ENCODE data around the gene SLC15A4.

The SLC15A4 gene

GRCh38 chr12:128745772-128746689 is 77.7 kb downstream of the SLC15A4 start:
- H3K4me2 ChIP-seq (ENCODE audit: low read depth, low read length, poor library complexity, severe bottlenecking) = peak overlapping the region; percentile 73
- H3F3A ChIP-seq (ENCODE audit: low read depth) = no peaks in the 10 kb centered on the region
- no peaks in the 10 kb centered on the region for H3K36me3 ChIP-seq (ENCODE audit: insufficient read depth, low read length)
- H3K4me1 ChIP-seq (ENCODE audit: insufficient read depth, low read length, poor library complexity, severe bottlenecking) = peaks cover 42% of the 10 kb centered on the region
- H3K27me3 ChIP-seq (ENCODE audit: insufficient read depth, low read length, poor library complexity, severe bottlenecking) = no peaks in the 10 kb centered on the region
- H3K4me3 ChIP-seq (ENCODE audit: low read length, poor library complexity, severe bottlenecking) = peak overlapping the region; percentile 44
- peak overlapping the region; percentile 20 for H3K9ac ChIP-seq (ENCODE audit: low read depth, low read length, poor library complexity, severe bottlenecking)
- no peaks in the 10 kb centered on the region for H3K79me2 ChIP-seq (ENCODE audit: insufficient read depth, low read length)
- H4K20me1 ChIP-seq (ENCODE audit: insufficient read depth, low read length, poor library complexity, severe bottlenecking) = no peaks in the 10 kb centered on the region
- H2AFZ ChIP-seq (ENCODE audit: low read length) = peak overlapping the region; percentile 42; the same call in 1 of the 2 replicates
- H3K9me2 ChIP-seq (replicated peaks; ENCODE audit: low read depth, low read length) = no peaks in the 10 kb centered on the region
- TF ChIP-seq CTCF (conservative IDR thresholded peaks at IDR 0.05; ENCODE audit: low read length) = no peak
- TF ChIP-seq EZH2phosphoT487 (IDR thresholded peaks at IDR 0.05; ENCODE audit: borderline replicate concordance) = no peak
- no peaks in the 10 kb centered on the region for H3K9me3 ChIP-seq (ENCODE audit: insufficient read depth, low read depth, low read length)

- H3K79me2 ChIP-seq (ENCODE audit: insufficient read depth, low read length) = no peaks in the 10 kb centered on the region
- no peak overlapping the region for H3K4me2 ChIP-seq (ENCODE audit: low read depth, low read length, poor library complexity, severe bottlenecking)
These were observed 79.8 kb downstream of the SLC15A4 start for GRCh38 chr12:128743916-128744315.

More at GRCh38 chr12:128743916-128744315, 79.8 kb downstream of the SLC15A4 start:
- TF ChIP-seq CTCF (conservative IDR thresholded peaks at IDR 0.05; ENCODE audit: low read length) (no peak), EZH2phosphoT487 (IDR thresholded peaks at IDR 0.05; ENCODE audit: borderline replicate concordance) (no peak)
- H3K4me3 ChIP-seq (ENCODE audit: low read length, poor library complexity, severe bottlenecking) = no peak overlapping the region
- peaks cover 42% of the 10 kb centered on the region for H3K4me1 ChIP-seq (ENCODE audit: insufficient read depth, low read length, poor library complexity, severe bottlenecking)
- H2AFZ ChIP-seq (ENCODE audit: low read length) = no peak overlapping the region
- no peaks in the 10 kb centered on the region; the same call in 1 of the 2 replicates for H3K9me3 ChIP-seq (ENCODE audit: insufficient read depth, low read depth, low read length)
- H3K27me3 ChIP-seq (ENCODE audit: insufficient read depth, low read length, poor library complexity, severe bottlenecking) = no peaks in the 10 kb centered on the region
- no peaks in the 10 kb centered on the region for H4K20me1 ChIP-seq (ENCODE audit: insufficient read depth, low read length, poor library complexity, severe bottlenecking)
- no peaks in the 10 kb centered on the region for H3F3A ChIP-seq (ENCODE audit: low read depth)
- no peak overlapping the region for H3K9ac ChIP-seq (ENCODE audit: low read depth, low read length, poor library complexity, severe bottlenecking)
- H3K9me2 ChIP-seq (replicated peaks; ENCODE audit: low read depth, low read length) = no peaks in the 10 kb centered on the region
- no peaks in the 10 kb centered on the region for H3K36me3 ChIP-seq (ENCODE audit: insufficient read depth, low read length)
